Adrenal gland (tissue), 12 donors: ENCODE measurements around the gene ZNF595. TPM values are rescaled to one million over a fixed set of nuclear protein-coding genes. Genes with fewer than 3 reads are reported as not detected.

Experiments used
- DNase-seq, 7 donors: peaks; one replicate each; pipeline ENCODE4 v3.0.0-alpha.2; 2019 to 2020
- H3K27ac ChIP-seq, 5 donors: fragments of 200-600 bp; sonication (generic) in 4 of 5; 1 replicate in 3 of 5; 2 replicates in 2 of 5; pipeline versions ENCODE4 v1.5.1 to v1.8.0; 2016 to 2020; ENCODE audit warnings: mild to moderate bottlenecking in 1 of 5
- H3K27me3 ChIP-seq: fragments of 200-600 bp; 2 replicates; pipeline ENCODE4 v1.8.0; 2021
- H3K36me3 ChIP-seq, 2 donors: fragments of 200-600 bp; replicated peaks in 1 of 2; 1 replicate in 1 of 2; 2 replicates in 1 of 2; pipeline versions ENCODE4 v1.5.1 to v1.8.0; 2018 to 2022
- H3K4me1 ChIP-seq, 2 donors: fragments of 200-600 bp; replicated peaks in 1 of 2; 1 replicate in 1 of 2; 2 replicates in 1 of 2; pipeline versions ENCODE4 v1.5.1 to v1.8.0; 2018 to 2021
- H3K4me3 ChIP-seq, 4 donors: fragments of 200-600 bp; sonication (generic) in 3 of 4; one replicate each; pipeline ENCODE4 v1.5.1; 2016 to 2018
- H3K9me3 ChIP-seq, 3 donors: fragments of 200-600 bp; sonication (generic) in 1 of 3; replicated peaks in 1 of 3; 1 replicate in 2 of 3; 2 replicates in 1 of 3; pipeline versions ENCODE4 v1.5.1 to v1.8.0; 2016 to 2021
- CTCF ChIP-seq, 6 experiments: fragments of 450-650 bp in 4 of 6; fragments of 200-600 bp in 2 of 6; sonication (generic) in 1 of 6; IDR thresholded peaks; 1 replicate in 5 of 6; 2 replicates in 1 of 6; pipeline versions ENCODE4 v1.5.1 to v1.8.0; 2016 to 2021; ENCODE audit warnings: antibody characterized with exemption in 6 of 6, mild to moderate bottlenecking in 2 of 6, moderate library complexity in 1 of 6
- POLR2A ChIP-seq, 2 donors: fragments of 450-650 bp; IDR thresholded peaks; one replicate each; pipeline ENCODE4 v1.6.1; 2017; ENCODE audit warnings: antibody characterized with exemption in 2 of 2, mild to moderate bottlenecking in 2 of 2, moderate library complexity in 1 of 2
- WGBS, 4 donors: extraction: QIAGEN DNeasy Blood & Tissue Kit in 2 of 4; methylation state at CpG; one replicate each; pipeline versions ENCODE4 v1.1.5 to v1.1.7; 2013 to 2017; 5-methylcytosine and 5-hydroxymethylcytosine counted together
- intact Hi-C, 2 donors: fragments of 100-400 bp; cut with DNase I; formaldehyde crosslinking; loops; one replicate each; pipeline versions ENCODE4 v1.14.1 to v1.15.0; 2022 to 2023
- polyA plus RNA-seq, 3 donors: library from polyadenylated mRNA; stranded (reverse); fragments of 200-250 nt in 2 of 3; fragments of 350-450 nt in 1 of 3; fragmentation: Illumina TruSeq in 1 of 3; extraction: RNeasy Lipid Tissue Mini Kit (QIAGEN cat#74804) in 1 of 3; gene quantifications; one replicate each; pipeline ENCODE4 v1.2.3, GENCODE V29; 2013 to 2014
- total RNA-seq, 9 donors: library from RNA; depleted of rRNA in 4 of 9; stranded (reverse); fragments of >200 nt in 4 of 9; fragments of 120-200 nt in 1 of 9; fragmentation: NEBNext Ultra II Directional in 1 of 9; extraction: Animal tissue kit (Norgen Biotek cat#: 25700) in 1 of 9; gene quantifications; one replicate each; pipeline versions ENCODE4 v1.1.0 to v1.2.4, GENCODE V29; 2013 to 2023
- donor health status: healthy with polysubstance abuse.
- donor health status: Bipolar disorder and iron deficiency.
- donor health status: DM: yes; HTN: yes; CAD: no.
- donor health status: DM: no; HTN: no; CAD: no.
- donor health status: DM: no; HTN: no; CAD: no.
- donor health status: DM: yes; HTN: yes; CAD: no.

Gene ZNF595
- total and polyA plus RNA-seq, 12 donors = 5.5 to 50.0 (median 13.8) TPM

DNA sequence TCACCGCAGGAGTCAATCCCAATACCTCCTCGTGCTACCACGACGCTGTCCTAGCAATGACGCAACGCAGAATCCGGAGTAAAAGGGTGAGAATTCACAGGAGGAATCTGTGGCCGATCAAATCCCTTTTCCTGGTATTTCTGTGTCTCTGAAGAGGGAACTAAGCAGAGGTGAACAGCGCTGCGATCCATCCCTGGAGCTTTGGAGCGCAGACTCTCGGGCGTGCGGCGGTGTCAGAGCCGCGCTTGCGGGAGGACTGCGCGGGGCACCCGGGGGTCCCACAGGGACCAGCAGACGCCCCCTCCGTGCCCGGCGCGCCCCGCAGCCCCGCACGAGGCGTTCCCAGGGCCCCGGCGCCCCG lies 53.9 kb downstream of the ZNF595 start:
- no peak for DNase-seq
- H3K4me3 ChIP-seq = peak overlapping the region in 1 of 4 donors; percentile 43
- 13 to 29% (median 17%) methylated on average over 8 to 33 of the region's 33 CpGs for WGBS, 4 donors
- no peak overlapping the region for H3K27ac ChIP-seq
- intact Hi-C loops = no loop called here
- H3K4me1 ChIP-seq = no peaks in the 10 kb centered on the region
- no peaks in the 10 kb centered on the region for H3K36me3 ChIP-seq
- H3K9me3 ChIP-seq = peaks cover 0 to 13% (median 0%) of the 10 kb centered on the region in 3 donors
- TF ChIP-seq POLR2A (IDR thresholded peaks at IDR 0.05) = no peak
- no peak for TF ChIP-seq CTCF (IDR thresholded peaks at IDR 0.05)
- H3K27me3 ChIP-seq = peaks cover 21% of the 10 kb centered on the region

DNA sequence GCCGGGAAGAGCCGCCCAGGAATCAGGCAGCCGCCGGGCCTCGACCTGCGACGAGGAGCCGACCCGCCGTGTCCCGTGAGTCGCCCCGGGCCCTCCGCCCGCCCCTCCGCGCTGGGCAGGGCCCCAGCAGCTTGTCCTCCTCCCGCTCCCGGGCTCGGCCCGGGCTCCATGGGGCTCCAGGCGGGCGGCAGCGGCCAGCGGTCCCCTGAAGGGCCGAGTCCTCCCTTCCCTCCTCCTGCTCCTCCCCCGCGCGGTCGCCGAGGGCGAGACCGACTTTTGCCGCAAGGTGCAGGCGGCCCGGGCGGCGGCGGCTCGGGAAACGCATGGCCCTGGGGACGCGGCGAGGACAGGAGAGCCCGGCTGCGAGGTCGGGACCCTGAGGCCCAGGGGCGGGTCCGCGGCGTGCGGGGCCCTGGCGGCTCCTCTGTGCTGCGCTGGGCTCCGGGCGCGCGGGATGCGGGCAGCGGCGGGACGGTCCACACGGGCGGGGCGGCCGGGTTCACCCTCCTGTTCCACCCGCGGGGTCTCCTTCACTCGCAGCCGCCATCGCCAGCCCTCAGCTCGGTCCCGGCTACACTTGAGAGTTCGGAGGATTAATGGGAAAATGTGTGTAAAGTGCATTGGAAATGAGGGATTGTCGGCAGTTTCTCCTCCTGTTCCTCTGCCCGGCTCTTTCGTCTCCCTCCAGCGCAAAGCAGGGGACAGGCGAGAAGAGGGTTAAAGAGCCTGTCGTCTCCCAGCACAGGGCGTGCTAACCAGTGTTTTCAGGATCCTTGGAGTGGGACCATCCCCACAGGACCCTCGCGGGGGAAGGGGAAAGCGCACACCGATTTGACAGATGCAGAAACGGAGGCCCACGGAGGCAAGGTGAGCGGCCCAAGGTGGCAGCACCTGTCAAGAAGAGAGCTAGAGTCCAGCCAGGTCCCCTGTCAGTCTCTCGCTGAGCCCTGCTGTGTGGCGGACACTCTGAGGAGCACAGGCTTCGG lies 54.6 kb downstream of the ZNF595 start:
- no peak overlapping the region for H3K27ac ChIP-seq
- H3K4me3 ChIP-seq = peak overlapping the region in 1 of 4 donors; percentile 43
- 6 to 17% (median 10%) methylated on average over 26 to 91 of the region's 91 CpGs for WGBS, 4 donors
- TF ChIP-seq POLR2A (IDR thresholded peaks at IDR 0.05) = no peak
- no peak for TF ChIP-seq CTCF (IDR thresholded peaks at IDR 0.05)
- no peaks in the 10 kb centered on the region for H3K36me3 ChIP-seq
- intact Hi-C loops = no loop called here
- H3K9me3 ChIP-seq = peaks cover 0 to 13% (median 0%) of the 10 kb centered on the region in 3 donors
- no peaks in the 10 kb centered on the region for H3K4me1 ChIP-seq
- peaks cover 21% of the 10 kb centered on the region for H3K27me3 ChIP-seq
- no peak for DNase-seq

DNA sequence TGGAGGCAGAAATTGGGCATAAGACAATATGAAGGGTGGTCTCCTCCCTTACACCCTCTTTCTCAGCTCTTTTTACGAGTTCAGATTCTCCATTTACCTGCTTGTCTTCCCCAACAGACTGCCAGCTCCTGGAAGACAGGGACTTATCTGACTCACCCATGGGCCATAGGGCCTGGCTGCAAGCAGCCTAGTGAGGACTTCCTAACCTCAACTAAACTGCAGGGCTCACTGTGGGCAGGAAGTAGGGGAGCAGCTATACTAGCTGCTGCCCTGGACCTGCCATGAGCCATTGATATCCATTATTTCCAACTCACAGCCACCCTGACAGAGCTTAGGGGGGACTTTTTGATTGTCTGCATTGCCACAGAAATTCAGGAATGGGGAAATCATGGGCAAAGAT lies 59.6 kb downstream of the ZNF595 start:
- no peak for TF ChIP-seq CTCF (IDR thresholded peaks at IDR 0.05)
- TF ChIP-seq POLR2A (IDR thresholded peaks at IDR 0.05) = no peak
- H3K36me3 ChIP-seq = no peaks in the 10 kb centered on the region
- H3K4me3 ChIP-seq = no peak overlapping the region
- H3K4me1 ChIP-seq = no peaks in the 10 kb centered on the region
- 68 to 89% (median 79%) methylated on average over 1 of the region's 1 CpG for WGBS, 4 donors
- H3K9me3 ChIP-seq = no peaks in the 10 kb centered on the region
- H3K27me3 ChIP-seq = peaks cover 14% of the 10 kb centered on the region
- no peak for DNase-seq
- H3K27ac ChIP-seq = no peak overlapping the region
- intact Hi-C loops = no loop called here

DNA sequence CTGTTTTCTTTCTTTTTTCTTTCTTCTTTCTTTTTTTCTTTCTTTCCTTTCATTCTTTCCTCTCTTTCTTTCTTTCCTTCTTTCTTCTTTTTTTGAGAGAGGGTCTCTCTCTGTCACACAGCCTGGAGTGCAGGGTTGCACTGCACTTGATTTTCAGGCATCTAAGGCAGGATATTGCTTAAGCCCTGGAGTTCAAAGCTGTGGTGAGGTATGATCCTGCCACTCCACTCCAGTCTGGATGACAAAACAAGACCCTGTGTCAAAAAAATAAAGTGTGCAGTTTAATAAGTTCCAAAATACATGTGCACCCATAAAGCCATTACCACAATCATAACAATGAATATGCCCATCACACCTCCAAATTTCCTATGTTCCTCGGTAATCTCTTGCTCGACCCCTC lies 60.6 kb downstream of the ZNF595 start:
- TF ChIP-seq POLR2A (IDR thresholded peaks at IDR 0.05) (no peak), CTCF (IDR thresholded peaks at IDR 0.05) (no peak)
- Histone ChIP-seq H3K9me3 (no peaks in the 10 kb centered on the region), H3K27me3 (peaks cover 4% of the 10 kb centered on the region), H3K4me1 (no peaks in the 10 kb centered on the region), H3K36me3 (no peaks in the 10 kb centered on the region), H3K27ac (no peak overlapping the region), H3K4me3 (no peak overlapping the region)
- DNase-seq = no peak
- 84 to 92% (median 88%) methylated on average over 2 of the region's 2 CpGs for WGBS, 4 donors
- intact Hi-C loops = no loop called here
